OCI-LY3 (cell line): ENCODE data around the gene CASZ1.
A peak's percentile ranks its signal among the peaks of the same experiment; 100 is the strongest.

Source experiments
- H2AFZ ChIP-seq: fragments of 200-600, 300-600 bp; shearing (Covaris generic); 2 replicates; pipeline ENCODE4 v1.6.0; 2014; ENCODE audit warnings: antibody characterized with exemption, low read depth, low read length
- H3K27ac ChIP-seq: fragments of 200-600, 300-600 bp; sonication (generic); 2 replicates; pipeline ENCODE4 v1.5.1; 2014; ENCODE audit warnings: mild to moderate bottlenecking, low read length, moderate library complexity, mixed read lengths
- H3K27me3 ChIP-seq: fragments of 200-600, 300-600 bp; sonication (generic); 2 replicates; pipeline ENCODE4 v1.6.1; 2014; ENCODE audit warnings: low read depth, low read length, mixed read lengths
- H3K36me3 ChIP-seq: fragments of 200-600, 300-600 bp; sonication (generic); replicated peaks from 2 replicates; pipeline ENCODE3; 2014; ENCODE audit warnings: low read depth, low read length, mixed read lengths
- H3K4me1 ChIP-seq: fragments of 300-600, 200-600 bp; sonication (generic); 2 replicates; pipeline ENCODE4 v1.6.1; 2014; ENCODE audit warnings: low read length, mixed read lengths
- H3K4me2 ChIP-seq: fragments of 200-600, 300-600 bp; sonication (generic); 2 replicates; pipeline ENCODE4 v1.6.1; 2014; ENCODE audit warnings: low read length, mixed read lengths
- H3K4me3 ChIP-seq: fragments of 300-600, 200-600 bp; sonication (generic); 2 replicates; pipeline ENCODE4 v1.5.1; 2014; ENCODE audit warnings: antibody characterized with exemption, mild to moderate bottlenecking, low read length, moderate library complexity
- H3K79me2 ChIP-seq: fragments of 300-600, 200-600 bp; shearing (Covaris generic); 2 replicates; pipeline ENCODE4 v1.6.1; 2014; ENCODE audit warnings: mild to moderate bottlenecking, low read length, mixed read lengths
- H3K9ac ChIP-seq: fragments of 300-600, 200-600 bp; shearing (Covaris generic); 2 replicates; pipeline ENCODE4 v1.6.0; 2014; ENCODE audit warnings: mild to moderate bottlenecking, low read length, moderate library complexity
- H3K9me3 ChIP-seq: fragments of 200-600, 300-600 bp; shearing (Covaris generic); 2 replicates; pipeline ENCODE4 v1.6.1; 2014; ENCODE audit warnings: low read length, mixed read lengths; ENCODE audit not compliant: insufficient read depth
- H4K20me1 ChIP-seq: fragments of 200-600, 300-600 bp; sonication (generic); 2 replicates; pipeline ENCODE4 v1.6.1; 2016; ENCODE audit warnings: low read length, mixed read lengths; ENCODE audit not compliant: insufficient read depth
- EZH2phosphoT487 ChIP-seq: fragments of 200-600 bp; shearing (Covaris generic); IDR thresholded peaks from 2 replicates; pipeline ENCODE4 v1.6.1; 2018; ENCODE audit warnings: antibody characterized with exemption, mixed run types, low read depth
- TF ChIP-seq, protein P1 (sequence below): fragments of 200-600, 300-600 bp; sonication (generic); IDR thresholded peaks from 2 replicates; pipeline ENCODE4 v1.5.1; 2014; ENCODE audit warnings: antibody characterized with exemption, low read length, low read depth

Gene CASZ1

DNA sequence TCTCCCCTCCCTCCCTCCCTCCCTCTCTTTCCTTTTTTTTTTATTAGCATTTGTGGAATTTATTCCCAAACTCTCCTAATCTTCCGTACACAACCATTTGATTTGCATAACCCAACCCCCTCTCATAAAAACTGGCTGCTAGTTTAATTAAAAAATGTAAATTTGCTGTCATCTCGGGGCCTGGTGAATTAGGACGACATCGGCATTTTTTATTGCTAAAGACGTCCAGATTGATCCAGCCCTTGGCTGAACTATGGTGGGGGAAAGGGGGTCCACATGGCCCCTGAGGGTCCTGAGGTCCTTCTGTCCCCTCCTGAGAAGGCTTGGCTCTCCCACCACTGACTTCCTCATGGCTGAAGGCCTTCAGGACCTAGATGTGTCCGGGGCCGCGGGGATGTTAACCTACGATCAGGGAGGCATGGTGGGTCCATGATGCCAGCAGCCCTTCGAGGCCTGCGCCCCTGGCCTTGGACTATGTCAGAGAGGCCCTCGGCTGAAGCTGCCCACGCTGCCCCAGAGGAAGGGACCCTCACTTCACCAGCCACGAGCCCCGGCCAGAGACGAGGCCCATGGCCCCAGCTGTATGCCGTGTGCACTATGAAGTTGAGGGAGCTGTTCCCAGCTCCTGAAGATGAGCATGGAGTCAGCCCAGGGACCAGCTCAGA, 105.2 kb downstream of the CASZ1 start:
- no peaks in the 10 kb centered on the region for H3K27me3 ChIP-seq
- H3K36me3 ChIP-seq, result no peaks in the 10 kb centered on the region
- H3K27ac ChIP-seq, result peak overlapping the region; percentile 60; the same call in 1 of the 2 replicates
- H4K20me1 ChIP-seq, result no peaks in the 10 kb centered on the region
- H3K4me2 ChIP-seq, result peak overlapping the region; percentile 79; the same call in 1 of the 2 replicates
- H3K9ac ChIP-seq, result no peak overlapping the region
- H3K79me2 ChIP-seq, result peaks cover 6% of the 10 kb centered on the region; the same call in 1 of the 2 replicates
- no peaks in the 10 kb centered on the region for H3K9me3 ChIP-seq
- TF ChIP-seq, protein P1, sequence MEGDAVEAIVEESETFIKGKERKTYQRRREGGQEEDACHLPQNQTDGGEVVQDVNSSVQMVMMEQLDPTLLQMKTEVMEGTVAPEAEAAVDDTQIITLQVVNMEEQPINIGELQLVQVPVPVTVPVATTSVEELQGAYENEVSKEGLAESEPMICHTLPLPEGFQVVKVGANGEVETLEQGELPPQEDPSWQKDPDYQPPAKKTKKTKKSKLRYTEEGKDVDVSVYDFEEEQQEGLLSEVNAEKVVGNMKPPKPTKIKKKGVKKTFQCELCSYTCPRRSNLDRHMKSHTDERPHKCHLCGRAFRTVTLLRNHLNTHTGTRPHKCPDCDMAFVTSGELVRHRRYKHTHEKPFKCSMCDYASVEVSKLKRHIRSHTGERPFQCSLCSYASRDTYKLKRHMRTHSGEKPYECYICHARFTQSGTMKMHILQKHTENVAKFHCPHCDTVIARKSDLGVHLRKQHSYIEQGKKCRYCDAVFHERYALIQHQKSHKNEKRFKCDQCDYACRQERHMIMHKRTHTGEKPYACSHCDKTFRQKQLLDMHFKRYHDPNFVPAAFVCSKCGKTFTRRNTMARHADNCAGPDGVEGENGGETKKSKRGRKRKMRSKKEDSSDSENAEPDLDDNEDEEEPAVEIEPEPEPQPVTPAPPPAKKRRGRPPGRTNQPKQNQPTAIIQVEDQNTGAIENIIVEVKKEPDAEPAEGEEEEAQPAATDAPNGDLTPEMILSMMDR, result no peak
- peaks cover 34% of the 10 kb centered on the region for H3K4me1 ChIP-seq
- H3K4me3 ChIP-seq, result no peak overlapping the region
- no peak overlapping the region for H2AFZ ChIP-seq

DNA sequence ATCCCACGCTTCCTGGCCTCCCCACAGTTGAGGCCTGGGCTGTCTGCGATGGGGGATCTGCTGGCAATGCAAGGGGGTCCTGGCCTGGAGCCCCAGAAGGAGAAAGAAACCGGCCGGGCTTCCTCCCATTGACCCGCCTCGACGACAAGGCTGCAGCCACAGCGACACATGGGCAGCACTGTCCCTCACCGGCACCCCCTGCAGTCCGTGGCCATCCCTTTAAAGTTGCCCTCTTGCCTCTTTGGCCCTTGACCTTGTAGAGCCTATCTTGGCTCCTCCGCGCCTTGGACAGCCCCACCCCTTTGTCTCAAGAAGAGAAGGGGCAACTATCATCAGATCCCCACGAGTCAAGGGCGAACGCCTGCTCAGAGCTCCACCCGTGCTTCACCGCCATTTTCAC, 106.0 kb downstream of the CASZ1 start:
- no peak overlapping the region for H2AFZ ChIP-seq
- H3K79me2 ChIP-seq, result peaks cover 6% of the 10 kb centered on the region; the same call in 1 of the 2 replicates
- no peaks in the 10 kb centered on the region for H4K20me1 ChIP-seq
- H3K36me3 ChIP-seq, result no peaks in the 10 kb centered on the region
- H3K4me2 ChIP-seq, result no peak overlapping the region
- no peaks in the 10 kb centered on the region for H3K9me3 ChIP-seq
- H3K27me3 ChIP-seq, result no peaks in the 10 kb centered on the region
- H3K4me3 ChIP-seq, result no peak overlapping the region
- peaks cover 40% of the 10 kb centered on the region for H3K4me1 ChIP-seq
- TF ChIP-seq EZH2phosphoT487, result no peak
- TF ChIP-seq, protein P1, result no peak
- no peak overlapping the region for H3K27ac ChIP-seq
- H3K9ac ChIP-seq, result no peak overlapping the region

DNA sequence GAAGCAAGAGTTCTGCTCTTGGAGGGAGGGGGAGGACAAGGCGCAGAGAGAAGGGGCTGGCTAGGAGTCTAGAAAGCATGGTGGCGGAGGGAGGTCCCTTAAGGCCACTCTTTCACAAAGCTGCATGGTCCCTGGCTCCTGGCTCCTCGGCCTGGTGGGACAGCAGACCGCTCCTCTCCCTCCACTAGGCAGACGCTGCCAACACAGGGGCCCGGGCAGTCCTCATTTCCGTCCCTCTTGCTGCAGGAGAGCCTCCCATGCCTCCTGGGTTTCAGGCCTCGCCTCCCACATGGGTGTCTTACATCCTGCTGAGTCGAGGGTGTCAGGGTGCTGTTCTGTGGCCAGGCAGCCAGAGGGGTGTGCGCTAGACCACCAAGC, 108.0 kb downstream of the CASZ1 start:
- H3K9ac ChIP-seq, result no peak overlapping the region
- no peaks in the 10 kb centered on the region for H4K20me1 ChIP-seq
- TF ChIP-seq, protein P1, result no peak
- no peak for TF ChIP-seq EZH2phosphoT487
- H2AFZ ChIP-seq, result no peak overlapping the region
- H3K27me3 ChIP-seq, result no peaks in the 10 kb centered on the region
- no peak overlapping the region for H3K27ac ChIP-seq
- H3K4me3 ChIP-seq, result no peak overlapping the region
- H3K36me3 ChIP-seq, result no peaks in the 10 kb centered on the region
- no peak overlapping the region for H3K4me2 ChIP-seq
- H3K4me1 ChIP-seq, result peaks cover 40% of the 10 kb centered on the region
- no peaks in the 10 kb centered on the region for H3K9me3 ChIP-seq
- peaks cover 6% of the 10 kb centered on the region; the same call in 1 of the 2 replicates for H3K79me2 ChIP-seq

DNA sequence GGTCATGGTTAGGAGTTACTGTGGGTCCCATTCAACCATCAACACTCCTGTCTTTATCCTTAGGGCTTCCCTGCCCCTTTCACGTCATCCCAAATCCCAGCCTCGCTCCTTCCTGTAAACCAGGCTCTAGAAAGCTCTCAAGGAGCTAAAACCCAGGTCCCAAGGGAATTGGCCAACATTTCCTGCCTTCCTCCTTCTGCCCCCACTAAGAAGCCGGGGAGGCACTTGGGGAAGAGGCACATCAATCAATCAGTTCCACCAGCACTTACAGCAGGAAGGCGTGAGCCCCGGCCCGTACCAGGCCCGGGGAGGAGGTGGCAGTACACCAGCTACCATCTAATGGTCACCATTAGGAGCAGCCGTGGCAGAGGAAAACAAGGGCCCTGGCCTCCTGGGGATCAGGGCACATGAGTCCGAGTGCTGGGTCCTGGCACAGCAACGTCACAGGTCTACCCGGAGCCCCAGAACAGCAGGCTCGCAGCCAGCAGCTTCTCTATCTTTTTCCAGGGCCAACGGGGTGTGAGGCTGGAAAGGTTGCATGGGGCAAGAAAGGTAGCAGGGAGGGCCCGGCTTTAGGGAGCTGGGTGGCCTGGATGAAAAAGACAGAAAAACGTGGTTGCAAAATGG, 108.6 kb downstream of the CASZ1 start:
- H3K36me3 ChIP-seq, result no peaks in the 10 kb centered on the region
- no peak overlapping the region for H3K9ac ChIP-seq
- no peak overlapping the region for H3K27ac ChIP-seq
- no peak overlapping the region for H2AFZ ChIP-seq
- no peaks in the 10 kb centered on the region for H3K27me3 ChIP-seq
- TF ChIP-seq EZH2phosphoT487, result no peak
- TF ChIP-seq, protein P1, result no peak
- peaks cover 4% of the 10 kb centered on the region; the same call in 1 of the 2 replicates for H3K79me2 ChIP-seq
- H3K4me2 ChIP-seq, result no peak overlapping the region
- no peaks in the 10 kb centered on the region for H4K20me1 ChIP-seq
- no peaks in the 10 kb centered on the region for H3K9me3 ChIP-seq
- peaks cover 37% of the 10 kb centered on the region for H3K4me1 ChIP-seq
- H3K4me3 ChIP-seq, result no peak overlapping the region
